Loucy (cell line): ENCODE results near the gene IGSF21.

ENCODE experiments used
- CTCF ChIP-seq: fragments of 200-600 bp; sonication (generic); conservative IDR thresholded peaks from 2 replicates; pipeline ENCODE4 v1.5.1; 2014; ENCODE audit warnings: mild to moderate bottlenecking, antibody characterized with exemption, low read length
- EZH2phosphoT487 ChIP-seq: fragments of 200-600 bp; IDR thresholded peaks from 2 replicates; pipeline ENCODE4 v1.6.1; 2018; ENCODE audit warnings: antibody characterized with exemption, mild to moderate bottlenecking, moderate library complexity, borderline replicate concordance

DNA sequence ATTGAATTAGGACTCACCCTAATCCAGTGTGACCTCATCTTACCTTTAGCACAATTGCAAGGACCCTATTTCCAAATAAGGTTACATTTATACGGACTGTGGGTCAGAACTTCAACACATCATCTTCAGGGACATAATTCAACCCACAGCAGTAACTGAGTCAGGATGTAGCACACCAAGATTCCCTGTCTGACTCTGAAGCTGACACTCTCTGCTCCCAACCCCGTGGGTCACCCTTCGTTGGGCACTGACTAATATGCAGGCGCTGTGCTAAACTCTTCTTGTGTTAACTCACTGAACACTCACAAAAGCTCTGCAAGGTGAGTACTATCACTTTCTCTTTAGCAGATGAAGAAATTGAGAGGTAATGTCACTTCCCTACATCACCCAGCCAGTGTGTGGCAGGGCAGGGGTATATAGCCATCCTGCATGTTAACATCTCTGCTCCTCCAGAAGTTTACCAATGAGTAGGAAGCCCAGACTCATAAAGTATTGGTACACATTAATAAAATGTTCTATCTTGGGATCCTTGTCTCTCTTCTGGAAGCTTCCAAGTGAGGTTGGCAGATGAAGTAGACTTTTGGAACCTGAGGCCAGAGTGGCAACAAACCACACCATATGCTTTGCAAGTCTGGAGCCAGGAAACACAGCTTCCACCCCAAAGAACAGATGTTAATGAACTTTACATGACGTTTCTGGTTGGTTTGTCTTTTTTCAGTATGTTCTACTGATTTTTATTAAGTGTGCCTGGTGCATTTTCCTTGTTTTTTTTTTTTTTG, 233.9 kb downstream of the IGSF21 start:
- TF ChIP-seq CTCF (no peak), EZH2phosphoT487 (no peak)
